Panc1 (cell line): ENCODE results near the gene OASL.

Source experiments
- POLR2AphosphoS5 ChIP-seq: IDR thresholded peaks from 2 replicates; pipeline ENCODE4 v1.6.1; 2012; ENCODE audit warnings: mild to moderate bottlenecking, low read depth, low read length, moderate library complexity
- REST ChIP-seq, 2 experiments: IDR thresholded peaks; 2 replicates each; pipeline ENCODE4 v1.6.1; 2011 to 2012; ENCODE audit warnings: low read depth in 2 of 2, control low read depth in 1 of 2, low read length in 1 of 2, mild to moderate bottlenecking in 1 of 2, moderate library complexity in 1 of 2; ENCODE audit not compliant: insufficient read depth in 1 of 2
- SIN3A ChIP-seq: IDR thresholded peaks from 2 replicates; pipeline ENCODE4 v1.6.1; 2012; ENCODE audit warnings: low read depth, mild to moderate bottlenecking, low read length, moderate library complexity, borderline replicate concordance; ENCODE audit not compliant: insufficient read depth
- TCF7L2 ChIP-seq: IDR thresholded peaks from 2 replicates; pipeline ENCODE4 v1.6.1; 2011; ENCODE audit warnings: mild to moderate bottlenecking, low read depth, low read length, inconsistent platforms
- TF ChIP-seq, protein P1 (sequence below): fragments of 450-650 bp; IDR thresholded peaks from 2 replicates; pipeline ENCODE4 v1.5.1; 2017; ENCODE audit warnings: mild to moderate bottlenecking

DNA sequence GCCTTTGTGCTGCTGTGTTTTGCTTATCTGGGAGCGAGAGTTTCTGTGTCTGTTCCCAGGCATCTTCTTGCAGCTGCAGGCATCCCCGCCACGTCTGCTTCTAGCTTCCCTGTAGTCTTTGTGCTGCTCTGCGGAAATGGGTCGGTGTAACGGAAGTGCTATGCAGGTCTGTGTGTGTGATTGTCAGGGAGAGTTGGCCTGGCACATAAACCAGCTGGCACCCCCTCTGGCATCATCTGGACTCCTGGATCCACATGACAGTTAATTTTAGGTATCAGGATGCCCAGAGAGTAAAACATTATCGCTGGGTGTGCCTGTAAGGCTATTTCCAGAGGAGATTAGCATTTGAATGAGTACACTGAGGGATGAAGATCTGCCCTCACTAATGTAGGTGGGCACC lies 9.4 kb upstream of the OASL start:
- TF ChIP-seq, protein P1, sequence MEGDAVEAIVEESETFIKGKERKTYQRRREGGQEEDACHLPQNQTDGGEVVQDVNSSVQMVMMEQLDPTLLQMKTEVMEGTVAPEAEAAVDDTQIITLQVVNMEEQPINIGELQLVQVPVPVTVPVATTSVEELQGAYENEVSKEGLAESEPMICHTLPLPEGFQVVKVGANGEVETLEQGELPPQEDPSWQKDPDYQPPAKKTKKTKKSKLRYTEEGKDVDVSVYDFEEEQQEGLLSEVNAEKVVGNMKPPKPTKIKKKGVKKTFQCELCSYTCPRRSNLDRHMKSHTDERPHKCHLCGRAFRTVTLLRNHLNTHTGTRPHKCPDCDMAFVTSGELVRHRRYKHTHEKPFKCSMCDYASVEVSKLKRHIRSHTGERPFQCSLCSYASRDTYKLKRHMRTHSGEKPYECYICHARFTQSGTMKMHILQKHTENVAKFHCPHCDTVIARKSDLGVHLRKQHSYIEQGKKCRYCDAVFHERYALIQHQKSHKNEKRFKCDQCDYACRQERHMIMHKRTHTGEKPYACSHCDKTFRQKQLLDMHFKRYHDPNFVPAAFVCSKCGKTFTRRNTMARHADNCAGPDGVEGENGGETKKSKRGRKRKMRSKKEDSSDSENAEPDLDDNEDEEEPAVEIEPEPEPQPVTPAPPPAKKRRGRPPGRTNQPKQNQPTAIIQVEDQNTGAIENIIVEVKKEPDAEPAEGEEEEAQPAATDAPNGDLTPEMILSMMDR: no peak
- no peak for TF ChIP-seq SIN3A
- TF ChIP-seq POLR2AphosphoS5: no peak
- no peak for TF ChIP-seq TCF7L2
- no peak for TF ChIP-seq REST (IDR thresholded peaks at IDR 0.05; ENCODE audit: insufficient read depth in 1 of 2, low read depth in 2 of 2, low read length in 1 of 2)
